Activated CD8-positive, alpha-beta memory T cell treated with anti-CD3 and anti-CD28 coated beads, Interleukin-2, amount 50 U/mL, for 4 hours (primary cell): ENCODE data around the gene TBC1D3K.
"Not testable (repeated sequence)": the region's sequence is repeated elsewhere in the genome, so short reads cannot be mapped to it uniquely, and the experiment has no call there.

Source experiments
- DNase-seq: peaks from one replicate; pipeline ENCODE4 v3.0.0-alpha.2; 2020

The TBC1D3K gene

GRCh38 chr17:37924115-37924514 lies at the start of gene TBC1D3K:
TBC1D3K (plus strand) TSS chr17:37924415; CDS start chr17:37926000, 1,585 bp downstream.
- DNase-seq: not testable (repeated sequence)

DNA sequence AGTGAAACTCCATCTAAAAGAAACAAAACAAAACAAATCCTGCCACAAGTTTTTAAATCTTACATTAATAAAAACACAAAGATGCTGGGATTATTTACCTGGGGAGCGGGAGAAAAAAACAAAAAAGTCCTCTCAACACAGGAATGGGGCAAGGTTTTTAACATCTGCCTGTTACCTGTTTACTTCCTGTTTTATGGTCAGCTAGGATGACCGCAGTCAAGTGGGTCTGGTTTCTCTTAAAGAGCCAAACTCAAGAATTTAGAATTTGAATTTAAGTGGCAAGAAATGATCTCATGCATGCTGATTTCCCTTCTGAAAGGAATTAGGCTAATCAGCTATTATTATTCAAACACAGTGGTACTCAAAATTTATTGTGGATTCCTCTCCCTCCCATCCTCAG lies 39.7 kb upstream of the TBC1D3K start:
- DNase-seq: no peak

GRCh38 chr17:37885136-37885535 lies 39.1 kb upstream of the TBC1D3K start:
- no peak for DNase-seq

DNA sequence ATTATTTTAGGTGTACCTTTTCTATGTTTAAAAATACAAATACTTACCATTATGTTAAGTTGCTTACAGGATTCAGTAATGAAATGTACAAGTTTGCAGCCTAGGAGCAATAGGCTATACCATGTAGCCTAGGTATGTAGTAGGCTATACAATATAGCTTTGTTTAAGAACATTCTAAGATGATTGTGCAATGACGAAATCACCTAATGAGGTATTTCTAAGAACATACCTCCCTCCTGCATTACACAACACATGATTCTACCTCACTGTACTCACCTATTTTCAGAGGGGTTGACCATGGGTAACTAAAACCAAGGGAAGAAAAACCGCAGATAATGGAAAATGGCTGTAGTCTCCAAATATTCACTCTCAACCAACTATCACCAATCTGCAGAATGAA lies 35.3 kb upstream of the TBC1D3K start:
- DNase-seq: no peak

- DNase-seq: not testable (repeated sequence)
These were observed 27.3 kb upstream of the TBC1D3K start for GRCh38 chr17:37896961-37897360.
